NCI-H187 (cell line): ENCODE data around the gene PRM1.

ENCODE experiments used
- DNase-seq, 2 experiments: peaks; one replicate each; lab custom pipeline; 2025; lab: John Stamatoyannopoulos, UW

The PRM1 gene

GRCh38 chr16:11273721-11274324, 7.3 kb downstream of the PRM1 start:
- no peak for DNase-seq

DNA sequence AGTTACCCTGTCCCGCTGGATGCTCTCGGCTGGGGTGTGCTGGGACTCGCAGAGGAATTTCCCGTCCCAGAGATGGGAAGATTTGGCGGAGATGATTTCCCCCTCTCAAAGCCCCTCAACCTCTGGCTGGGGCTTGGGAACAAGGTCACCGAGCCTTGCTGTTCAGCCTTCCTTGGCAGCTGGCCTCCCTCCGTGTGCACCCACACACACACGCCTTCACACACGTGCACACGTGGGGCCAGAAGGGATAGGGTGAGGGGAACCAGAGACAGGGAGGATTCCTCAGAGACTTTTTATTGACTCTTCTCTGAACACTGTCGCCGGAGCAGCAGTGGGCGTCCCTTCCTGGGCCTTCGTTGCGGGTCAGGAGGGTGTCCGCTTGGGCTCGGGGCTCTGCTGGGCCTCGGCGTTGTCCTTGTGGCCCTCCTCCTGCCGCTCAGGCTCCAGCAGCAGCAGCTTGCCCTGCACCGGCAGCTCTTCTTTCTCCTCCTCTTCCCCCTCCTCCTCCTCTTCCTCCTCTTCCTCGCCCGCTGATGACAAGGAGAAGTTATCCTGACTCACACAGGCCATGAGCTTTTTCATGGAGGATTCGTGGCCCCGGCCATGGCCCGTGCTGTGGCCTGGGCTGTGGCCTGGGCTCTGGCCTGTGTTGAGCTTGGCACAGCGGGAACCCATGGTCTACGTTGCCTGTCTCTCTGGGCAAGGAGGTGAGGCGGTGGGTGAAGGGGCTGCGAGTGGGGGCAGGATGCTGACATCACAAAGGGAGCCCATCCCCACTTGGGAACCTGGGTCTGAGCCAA, 8.0 kb downstream of the PRM1 start, which contains the start of gene PRM3:
Gene PRM3 (minus strand): TSS at position 709 of the 800 bp plus-strand sequence. CDS start 34 bp downstream, at position 675.
- DNase-seq = no peak

DNA sequence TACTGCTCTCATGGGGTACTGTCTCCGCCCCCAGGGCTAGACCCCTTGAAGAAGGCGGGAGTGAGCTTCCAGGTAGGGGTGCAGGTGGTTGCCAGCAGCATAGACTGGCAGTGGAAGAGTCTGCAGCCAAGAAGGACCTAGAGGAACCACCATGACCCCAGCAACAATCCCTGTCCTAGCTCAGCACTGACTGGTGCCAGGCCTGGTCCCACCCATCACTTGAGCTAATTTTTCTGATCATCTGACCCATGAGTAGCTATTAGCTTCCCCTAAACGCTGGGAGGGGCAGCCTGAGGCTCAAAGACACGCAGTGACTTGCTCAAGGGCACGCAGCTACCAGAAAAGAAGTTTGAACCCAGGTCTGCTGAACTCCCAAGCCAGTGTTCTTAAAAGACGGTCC, 8.6 kb downstream of the PRM1 start:
- no peak for DNase-seq

GRCh38 chr16:11271610-11272009, 9.5 kb downstream of the PRM1 start:
- DNase-seq = no peak

GRCh38 chr16:11270602-11271162, 10.4 kb downstream of the PRM1 start:
- no peak for DNase-seq

- no peak for DNase-seq
Observed at GRCh38 chr16:11268921-11269375, 12.2 kb downstream of the PRM1 start, which contains the start of gene TNP2. TSS of gene TNP2 (minus strand) at chr16:11269325. CDS start at chr16:11269262, 63 bp downstream.

DNA sequence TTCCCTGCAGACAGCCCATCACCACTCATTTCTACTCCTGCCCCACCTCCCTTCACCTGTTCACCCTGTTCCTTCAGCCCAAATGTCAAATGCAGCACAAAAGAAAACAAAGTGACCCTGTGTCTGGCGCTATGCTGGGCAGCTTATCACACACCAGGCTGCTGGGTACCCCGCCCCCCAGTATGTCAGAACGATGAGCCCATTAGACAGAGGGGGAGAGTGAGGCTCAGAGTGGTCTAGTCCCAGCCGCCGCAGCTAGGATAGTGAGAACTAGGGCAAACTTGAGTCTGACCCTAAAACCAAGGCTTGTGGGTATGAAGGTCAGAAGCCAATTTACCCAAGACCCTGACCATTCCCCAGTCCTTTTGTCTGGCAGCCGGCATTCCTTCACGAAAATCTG, 16.0 kb downstream of the PRM1 start:
- no peak for DNase-seq

DNA sequence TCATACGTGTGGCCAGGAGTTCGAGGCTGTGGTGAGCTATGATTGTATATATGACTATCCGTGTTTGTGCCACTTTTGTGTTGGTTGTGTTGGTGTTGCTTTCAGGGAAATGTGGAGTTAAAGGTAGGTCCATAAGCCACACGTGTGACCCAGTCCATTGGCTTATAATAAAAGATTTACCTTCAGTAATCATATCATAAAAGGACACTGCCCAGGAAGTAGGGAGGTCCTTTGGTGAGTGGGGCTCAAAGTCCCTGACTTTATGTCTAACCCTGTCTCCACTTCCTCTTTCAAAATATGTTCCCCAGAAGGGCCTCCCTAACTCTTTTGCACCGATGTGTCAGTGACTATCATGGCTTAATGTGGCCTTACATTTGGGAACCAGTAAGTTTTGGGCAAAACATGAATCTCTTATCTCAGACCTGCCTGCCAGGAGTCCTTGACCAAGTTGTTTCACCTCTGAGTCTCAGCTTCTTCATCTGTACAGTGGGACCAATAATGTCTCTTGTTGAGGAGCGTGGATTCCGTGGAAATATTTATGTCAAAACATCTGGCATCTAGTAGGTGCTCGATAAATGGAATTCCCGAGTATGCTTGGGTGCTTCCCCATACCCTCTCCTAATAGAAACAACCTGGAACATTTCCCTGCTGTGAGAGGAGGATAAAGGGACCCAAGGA, 16.8 kb downstream of the PRM1 start:
- DNase-seq = no peak

- DNase-seq = no peak
Observed at GRCh38 chr16:11263737-11264136, 17.4 kb downstream of the PRM1 start.

GRCh38 chr16:11262915-11263314, 18.2 kb downstream of the PRM1 start:
- DNase-seq = no peak

GRCh38 chr16:11260596-11260966, 20.5 kb downstream of the PRM1 start:
- DNase-seq = no peak

DNA sequence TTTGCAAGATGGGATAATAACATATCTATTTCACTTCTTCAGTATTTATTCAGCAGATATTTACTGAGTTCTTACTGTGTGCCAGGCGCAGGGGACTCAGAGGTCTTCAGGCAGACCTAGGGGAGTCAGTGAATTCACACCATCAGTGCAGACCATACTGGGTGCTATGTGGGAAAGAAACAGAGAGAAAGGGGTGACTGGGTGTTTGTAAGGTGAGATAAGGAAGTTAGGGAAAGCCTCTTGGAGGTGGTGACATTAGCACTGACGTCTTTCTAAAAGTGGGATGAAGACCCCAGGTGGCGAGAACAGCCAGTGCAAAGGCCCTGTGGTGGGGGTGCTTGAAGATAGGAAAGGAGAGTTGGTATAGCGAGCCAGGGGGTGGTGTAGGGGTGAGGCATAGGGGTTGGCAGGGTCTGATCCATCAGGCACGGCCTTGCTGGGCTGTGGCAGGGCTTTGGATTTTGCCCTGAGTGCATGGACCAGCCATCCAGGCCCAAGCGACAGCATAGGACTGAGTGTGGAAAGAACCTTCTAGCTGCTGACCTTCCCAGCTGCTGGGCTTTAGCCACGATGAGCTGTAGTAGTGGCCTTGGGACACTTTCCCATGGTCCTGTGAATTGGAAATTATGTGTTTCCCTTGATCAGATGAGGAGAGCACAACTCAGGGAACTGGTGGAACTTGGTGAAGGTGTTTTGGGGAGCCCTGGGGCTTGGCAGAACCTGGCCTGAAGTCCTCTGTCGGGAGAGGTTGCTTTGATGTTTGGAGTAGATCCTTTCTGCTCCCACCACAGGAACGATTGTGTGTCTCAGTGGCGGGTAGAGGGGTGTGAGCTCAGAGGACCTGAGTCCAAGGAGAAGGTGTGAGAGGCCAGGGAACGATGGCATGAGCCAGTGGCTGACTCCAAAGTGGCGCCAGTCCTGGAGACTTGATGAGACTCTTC, 21.2 kb downstream of the PRM1 start:
- no peak for DNase-seq

DNA sequence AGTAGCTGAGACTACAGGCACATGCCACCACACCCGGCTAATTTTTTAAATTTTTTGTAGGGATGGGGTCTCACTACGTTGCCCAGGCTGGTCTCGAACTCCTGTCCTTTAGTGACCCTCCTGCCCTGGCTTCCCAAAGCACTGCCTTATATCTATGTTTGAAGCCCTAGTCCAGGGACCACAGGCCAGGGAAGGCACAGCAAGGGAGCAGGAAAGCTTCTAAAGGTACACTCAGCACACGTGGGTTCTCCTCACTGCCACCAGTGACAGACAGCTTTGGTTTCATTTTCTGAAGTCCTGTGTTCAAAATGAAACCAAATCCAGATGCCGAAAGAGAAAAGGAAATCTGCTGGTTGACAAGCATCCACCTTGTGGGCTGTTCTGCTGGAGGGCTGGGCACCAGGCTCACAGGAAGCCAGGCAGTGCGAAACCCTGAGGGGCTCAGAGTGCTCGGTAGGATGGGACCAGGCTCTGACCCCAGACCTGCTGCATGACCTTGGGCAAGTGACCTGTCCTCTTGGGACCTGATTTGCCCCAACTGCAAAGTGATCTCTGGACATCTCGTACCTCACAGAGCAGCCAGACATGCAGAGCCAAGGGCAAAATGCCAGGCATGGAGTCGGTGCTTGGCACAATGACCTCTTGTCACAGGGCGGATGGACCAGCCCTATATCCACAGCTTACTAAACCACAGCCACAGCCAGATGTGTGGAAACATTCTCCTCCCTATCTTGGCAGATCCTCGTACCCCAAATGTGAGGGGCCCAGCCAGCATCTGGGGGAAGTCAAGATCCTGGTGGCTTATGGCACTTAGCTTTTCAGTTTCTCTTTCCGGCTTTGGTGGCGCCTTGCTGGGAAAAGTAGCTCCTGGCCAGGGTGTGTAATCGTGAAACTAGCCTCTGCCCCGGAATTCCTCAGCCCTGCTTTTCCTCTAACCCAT, 22.3 kb downstream of the PRM1 start:
- no peak for DNase-seq

- DNase-seq = peak; percentile 15 to 37
Observed at GRCh38 chr16:11257131-11257938, 23.8 kb downstream of the PRM1 start.

DNA sequence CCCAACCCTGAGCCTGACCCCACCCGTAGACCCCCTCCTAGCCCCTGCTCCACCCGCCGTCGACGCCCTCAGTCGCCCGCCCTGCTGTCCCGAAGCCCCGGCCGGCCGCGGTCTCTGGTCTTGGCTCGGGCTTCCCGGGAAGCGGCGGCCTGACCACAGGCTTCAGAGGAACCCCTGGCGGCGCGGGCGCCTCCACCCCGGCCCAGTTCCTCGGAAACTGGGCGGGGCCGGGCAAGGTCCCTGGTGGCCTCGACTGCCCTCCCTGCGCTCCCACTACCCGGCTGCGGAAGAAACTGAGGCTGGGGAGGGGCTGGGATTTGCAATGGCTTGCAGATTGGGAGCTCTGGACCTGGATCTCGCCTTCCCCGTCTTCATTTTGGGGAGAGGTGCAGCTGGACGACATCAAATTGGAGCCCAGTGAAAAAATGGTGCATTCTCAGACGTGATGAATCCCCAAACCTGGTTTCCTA, 24.4 kb downstream of the PRM1 start:
- no peak for DNase-seq

GRCh38 chr16:11255737-11256660, 25.1 kb downstream of the PRM1 start, which contains the start of gene SOCS1:
TSS of gene SOCS1 (minus strand) at chr16:11256204. CDS start at chr16:11255478, 726 bp downstream.
- peak; percentile 41 to 57 for DNase-seq

- DNase-seq = no peak
Observed at GRCh38 chr16:11254913-11255736, 26.0 kb downstream of the PRM1 start.
